ENCODE results near the gene SLAMF1. TPM values are rescaled to one million over a fixed set of nuclear protein-coding genes. Genes with fewer than 3 reads are reported as not detected.

Gene SLAMF1
- total RNA-seq, 1 donor from 2014 or later, result 6.9 TPM

- Histone ChIP-seq H3K4me3 (no peak overlapping the region), H3K27me3 (no peaks in the 10 kb centered on the region), H3K4me1 (no peaks in the 10 kb centered on the region), H3K36me3 (no peaks in the 10 kb centered on the region), H3K9me3 (no peaks in the 10 kb centered on the region), H3K27ac (no peak overlapping the region)
- intact Hi-C loops (cut with DNase I), result no loop called here
- DNase-seq (ENCODE audit: extremely low spot score in 2 of 2), result no peak
- no peak for TF ChIP-seq POLR2A (IDR thresholded peaks at IDR 0.05)
Measured at GRCh38 chr1:160626509-160627342, 20.1 kb downstream of the SLAMF1 start.

- Histone ChIP-seq H3K4me1 (no peaks in the 10 kb centered on the region), H3K9me3 (no peaks in the 10 kb centered on the region), H3K27ac (no peak overlapping the region), H3K27me3 (no peaks in the 10 kb centered on the region), H3K36me3 (no peaks in the 10 kb centered on the region), H3K4me3 (no peak overlapping the region)
- intact Hi-C loops (cut with DNase I), result no loop called here
- TF ChIP-seq POLR2AphosphoS5 (IDR thresholded peaks at IDR 0.05; ENCODE audit: insufficient read depth in 1 of 2, low read depth in 1 of 2), result no peak
- no peak for TF ChIP-seq POLR2A (IDR thresholded peaks at IDR 0.05)
- no peak for TF ChIP-seq CTCF (IDR thresholded peaks at IDR 0.05)
- no peak for DNase-seq (ENCODE audit: extremely low spot score in 2 of 2)
Measured at GRCh38 chr1:160625725-160626498, 20.9 kb downstream of the SLAMF1 start.

- TF ChIP-seq POLR2A (IDR thresholded peaks at IDR 0.05) (no peak), POLR2AphosphoS5 (IDR thresholded peaks at IDR 0.05; ENCODE audit: insufficient read depth in 1 of 2, low read depth in 1 of 2) (no peak), CTCF (IDR thresholded peaks at IDR 0.05) (no peak)
Measured at GRCh38 chr1:160625321-160625720, 21.5 kb downstream of the SLAMF1 start.

GRCh38 chr1:160624464-160624863 is 22.4 kb downstream of the SLAMF1 start:
- intact Hi-C loops (cut with DNase I), result no loop called here
- no peak overlapping the region for H3K27ac ChIP-seq
- H3K27me3 ChIP-seq, result no peaks in the 10 kb centered on the region
- TF ChIP-seq POLR2A (IDR thresholded peaks at IDR 0.05), result no peak
- no peak for TF ChIP-seq CTCF (IDR thresholded peaks at IDR 0.05)
- TF ChIP-seq POLR2AphosphoS5 (IDR thresholded peaks at IDR 0.05; ENCODE audit: insufficient read depth in 1 of 2, low read depth in 1 of 2), result no peak
- no peak overlapping the region for H3K4me3 ChIP-seq
- H3K4me1 ChIP-seq, result no peaks in the 10 kb centered on the region
- DNase-seq (ENCODE audit: extremely low spot score in 2 of 2), result no peak
- no peaks in the 10 kb centered on the region for H3K9me3 ChIP-seq
- H3K36me3 ChIP-seq, result no peaks in the 10 kb centered on the region

More at GRCh38 chr1:160625321-160625720, 21.5 kb downstream of the SLAMF1 start:
- H3K9me3 ChIP-seq, result no peaks in the 10 kb centered on the region
- intact Hi-C loops (cut with DNase I), result no loop called here
- no peaks in the 10 kb centered on the region for H3K36me3 ChIP-seq
- DNase-seq (ENCODE audit: extremely low spot score in 2 of 2), result no peak
- no peak overlapping the region for H3K27ac ChIP-seq
- H3K4me3 ChIP-seq, result no peak overlapping the region
- no peaks in the 10 kb centered on the region for H3K27me3 ChIP-seq
- no peaks in the 10 kb centered on the region for H3K4me1 ChIP-seq

GRCh38 chr1:160623862-160624261 is 23.0 kb downstream of the SLAMF1 start:
- no peaks in the 10 kb centered on the region for H3K9me3 ChIP-seq
- H3K4me3 ChIP-seq, result no peak overlapping the region
- no peak overlapping the region for H3K27ac ChIP-seq
- no peaks in the 10 kb centered on the region for H3K36me3 ChIP-seq
- no peaks in the 10 kb centered on the region for H3K4me1 ChIP-seq
- no peak for DNase-seq (ENCODE audit: extremely low spot score in 2 of 2)
- TF ChIP-seq POLR2AphosphoS5 (IDR thresholded peaks at IDR 0.05; ENCODE audit: insufficient read depth in 1 of 2, low read depth in 1 of 2) (no peak), POLR2A (IDR thresholded peaks at IDR 0.05) (no peak), CTCF (IDR thresholded peaks at IDR 0.05) (no peak)
- intact Hi-C loops (cut with DNase I), result no loop called here
- H3K27me3 ChIP-seq, result no peaks in the 10 kb centered on the region

Data from vagina (tissue), 2 donors.